AG09319 (cell line): ENCODE measurements around the gene TMEM63C.
"Not testable (repeated sequence)": the region's sequence is repeated elsewhere in the genome, so short reads cannot be mapped to it uniquely, and the experiment has no call there.

Source experiments
- DNase-seq: peaks from one replicate; pipeline ENCODE4 v3.0.0-alpha.2; 2010; ENCODE audit warnings: low read depth; ENCODE audit errors: extremely low read depth
- CTCF ChIP-seq: IDR thresholded peaks from 2 replicates; pipeline ENCODE4 v1.5.1; 2011; ENCODE audit warnings: low read depth, mild to moderate bottlenecking, inconsistent platforms, low read length, moderate library complexity

The TMEM63C gene

DNA sequence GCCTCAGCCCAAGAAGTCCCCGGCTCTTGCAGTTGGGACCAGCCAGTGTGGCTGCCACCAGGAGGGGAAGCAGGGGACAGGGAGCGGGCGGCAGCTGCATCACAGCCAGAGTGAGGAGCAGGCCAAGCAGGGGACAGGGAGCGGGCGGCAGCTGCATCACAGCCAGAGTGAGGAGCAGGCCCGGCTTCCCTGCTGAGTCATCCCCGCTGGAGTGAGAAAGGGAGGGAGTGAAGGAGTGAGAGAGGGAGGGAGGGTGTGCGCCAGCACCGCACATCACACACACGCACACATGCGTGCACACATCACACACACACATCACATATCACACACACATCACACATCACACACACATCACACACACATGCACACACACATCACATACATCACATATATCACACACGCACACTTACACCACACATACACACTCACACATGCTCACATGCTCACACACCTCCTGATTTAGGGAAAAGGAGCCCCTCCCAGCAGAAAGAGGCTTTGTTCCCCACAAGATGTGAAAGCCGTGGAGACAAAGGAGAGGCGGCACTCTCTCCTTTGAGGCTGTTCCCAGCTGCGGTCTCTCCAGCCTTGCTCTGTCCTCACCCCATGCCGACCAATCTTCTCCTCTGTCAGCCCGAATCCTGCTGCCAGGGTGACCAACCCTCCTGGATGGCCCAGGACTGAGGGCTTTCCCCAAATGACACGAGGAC lies 23.3 kb upstream of the TMEM63C start:
- TF ChIP-seq CTCF: no peak
- DNase-seq: peak; percentile 24

DNA sequence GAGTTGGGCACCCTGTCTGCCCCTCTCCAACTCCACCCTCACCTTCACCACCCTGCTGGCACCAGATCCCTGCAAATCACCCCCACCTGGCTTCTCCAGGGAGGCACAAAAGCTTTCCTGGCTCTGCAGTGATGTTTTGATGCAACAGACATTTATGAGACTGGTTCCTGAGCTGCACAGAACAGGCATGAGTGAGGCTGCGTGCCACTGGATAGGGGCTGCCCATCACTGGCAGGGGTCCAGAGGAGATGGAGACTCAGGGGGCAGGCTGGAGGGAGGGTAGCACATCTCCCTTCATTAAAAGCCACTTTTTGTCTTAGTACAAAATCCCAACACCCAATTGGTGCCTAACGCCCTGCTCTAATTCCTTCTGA lies 22.7 kb upstream of the TMEM63C start:
- DNase-seq: no peak
- TF ChIP-seq CTCF: no peak

GRCh38 chr14:77161011-77161410 lies 20.6 kb upstream of the TMEM63C start:
- no peak for TF ChIP-seq CTCF
- no peak for DNase-seq

GRCh38 chr14:77170045-77170444 lies 11.6 kb upstream of the TMEM63C start:
- no peak for TF ChIP-seq CTCF
- DNase-seq: no peak

DNA sequence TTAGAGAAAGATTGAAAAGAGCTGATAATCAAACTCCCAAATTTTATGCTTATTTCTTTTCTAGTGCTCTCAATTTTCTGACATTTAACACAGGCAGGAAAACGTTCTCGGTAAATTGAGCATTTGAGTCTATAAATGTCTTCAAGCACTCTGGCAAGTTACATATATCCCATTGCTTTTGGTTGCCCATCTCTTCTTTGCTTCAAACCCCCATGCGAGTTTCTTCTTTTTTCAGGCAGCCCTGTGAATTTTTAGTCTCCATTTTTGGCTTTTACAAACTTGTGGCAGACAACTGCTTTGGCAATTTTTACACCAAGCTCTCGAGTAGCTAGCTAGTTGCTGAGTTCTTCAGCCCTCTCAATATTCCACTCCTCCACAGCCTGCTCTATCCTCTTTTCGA lies 8.7 kb upstream of the TMEM63C start:
- TF ChIP-seq CTCF: no peak
- DNase-seq: no peak

- not testable (repeated sequence) for DNase-seq
These were observed 7.5 kb upstream of the TMEM63C start for GRCh38 chr14:77173911-77174617.

- no peak for TF ChIP-seq CTCF
- no peak for DNase-seq
These were observed 5.8 kb upstream of the TMEM63C start for GRCh38 chr14:77175843-77176242.

- DNase-seq: no peak
- no peak for TF ChIP-seq CTCF
These were observed 3.9 kb upstream of the TMEM63C start for GRCh38 chr14:77177702-77178101.
